H9 (cell line): ENCODE measurements around the gene GGCT. TPM values are rescaled to one million over a fixed set of nuclear protein-coding genes. Genes with fewer than 3 reads are reported as not detected.

Experiments used
- DNase-seq: peaks from one replicate; pipeline ENCODE4 v3.0.0-alpha.2; 2017
- H2AFZ ChIP-seq: one replicate; pipeline ENCODE4 v1.6.1; 2013; ENCODE audit warnings: mild to moderate bottlenecking, low read length, control low read depth, moderate library complexity
- H2AK5ac ChIP-seq: 2 replicates; pipeline ENCODE4 v1.6.1; 2013; ENCODE audit warnings: low read length, control low read depth, mixed read lengths; ENCODE audit not compliant: insufficient read length
- H2BK120ac ChIP-seq: one replicate; pipeline ENCODE4 v1.6.1; 2013; ENCODE audit warnings: low read depth, mild to moderate bottlenecking, low read length, control low read depth, inconsistent platforms; ENCODE audit not compliant: poor library complexity, severe bottlenecking
- H2BK12ac ChIP-seq: 2 replicates; pipeline ENCODE4 v1.6.1; 2013; ENCODE audit warnings: low read length, control low read depth, mixed read lengths, low read depth; ENCODE audit not compliant: insufficient read length
- H2BK15ac ChIP-seq: 2 replicates; pipeline ENCODE4 v1.6.1; 2013; ENCODE audit warnings: low read depth, low read length, control low read depth
- H2BK20ac ChIP-seq: one replicate; pipeline ENCODE4 v1.6.1; 2013; ENCODE audit warnings: low read depth, mild to moderate bottlenecking, low read length, control low read depth, inconsistent platforms; ENCODE audit not compliant: poor library complexity, severe bottlenecking
- H2BK5ac ChIP-seq: 2 replicates; pipeline ENCODE4 v1.6.1; 2013; ENCODE audit warnings: low read length, control low read depth, mixed read lengths; ENCODE audit not compliant: insufficient read length
- H3K14ac ChIP-seq: 2 replicates; pipeline ENCODE4 v1.6.1; 2013; ENCODE audit warnings: low read length, control low read depth; ENCODE audit not compliant: insufficient read depth
- H3K18ac ChIP-seq: 2 replicates; pipeline ENCODE4 v1.6.1; 2013; ENCODE audit warnings: low read depth, mild to moderate bottlenecking, mixed read lengths, low read length, control low read depth; ENCODE audit not compliant: insufficient read length
- H3K23ac ChIP-seq: 2 replicates; pipeline ENCODE4 v1.6.1; 2013; ENCODE audit warnings: low read length, control low read depth, mixed read lengths, low read depth; ENCODE audit not compliant: insufficient read length
- H3K23me2 ChIP-seq: 2 replicates; pipeline ENCODE4 v1.6.1; 2013; ENCODE audit warnings: low read depth, mild to moderate bottlenecking, mixed read lengths, low read length, control low read depth; ENCODE audit not compliant: insufficient read length, poor library complexity, severe bottlenecking
- H3K27ac ChIP-seq: 2 replicates; pipeline ENCODE4 v1.5.1; 2013; ENCODE audit warnings: low read length, control low read depth, mixed read lengths, low read depth; ENCODE audit not compliant: insufficient read length
- H3K27me3 ChIP-seq: 2 replicates; pipeline ENCODE4 v1.6.1; 2013; ENCODE audit warnings: low read length, control low read depth, inconsistent platforms; ENCODE audit not compliant: insufficient read depth
- H3K4ac ChIP-seq: 2 replicates; pipeline ENCODE4 v1.6.1; 2013; ENCODE audit warnings: low read depth, mild to moderate bottlenecking, control low read depth, inconsistent platforms, low read length, moderate library complexity
- H3K4me1 ChIP-seq: 2 replicates; pipeline ENCODE4 v1.6.1; 2013; ENCODE audit warnings: low read length, control low read depth, inconsistent platforms; ENCODE audit not compliant: insufficient read depth
- H3K4me2 ChIP-seq: 2 replicates; pipeline ENCODE4 v1.6.1; 2013; ENCODE audit warnings: low read length, control low read depth, mixed read lengths; ENCODE audit not compliant: insufficient read length, insufficient read depth
- H3K56ac ChIP-seq: 2 replicates; pipeline ENCODE4 v1.6.1; 2013; ENCODE audit warnings: low read depth, mild to moderate bottlenecking, mixed read lengths, low read length, control low read depth; ENCODE audit not compliant: insufficient read length
- H3K79me1 ChIP-seq: 2 replicates; pipeline ENCODE4 v1.6.1; 2013; ENCODE audit warnings: low read depth, mild to moderate bottlenecking, moderate library complexity, low read length, control low read depth, inconsistent platforms; ENCODE audit not compliant: insufficient read depth, poor library complexity, severe bottlenecking
- H3K79me2 ChIP-seq: 2 replicates; pipeline ENCODE4 v1.6.1; 2013; ENCODE audit warnings: low read length, control low read depth, inconsistent platforms; ENCODE audit not compliant: insufficient read depth
- H3K9ac ChIP-seq: 2 replicates; pipeline ENCODE4 v1.6.1; 2013; ENCODE audit warnings: low read length, control low read depth, mixed read lengths; ENCODE audit not compliant: insufficient read length; ENCODE audit errors: extremely low read depth
- H3K9me3 ChIP-seq: one replicate; pipeline ENCODE4 v1.6.1; 2013; ENCODE audit warnings: low read depth, low read length, inconsistent platforms; ENCODE audit not compliant: control insufficient read depth
- H3T11ph ChIP-seq: one replicate; pipeline ENCODE4 v1.6.1; 2013; ENCODE audit warnings: mild to moderate bottlenecking, low read length, control low read depth, inconsistent platforms
- H4K20me1 ChIP-seq: one replicate; pipeline ENCODE4 v1.6.1; 2013; ENCODE audit not compliant: control insufficient read depth, insufficient read length, insufficient read depth
- H4K5ac ChIP-seq: 2 replicates; pipeline ENCODE4 v1.6.1; 2013; ENCODE audit warnings: low read depth, mild to moderate bottlenecking, mixed read lengths, low read length, control low read depth; ENCODE audit not compliant: insufficient read length
- H4K8ac ChIP-seq: replicated peaks from 2 replicates; pipeline ENCODE4 v1.6.1; 2013; ENCODE audit warnings: low read length, control low read depth, mixed read lengths, low read depth; ENCODE audit not compliant: insufficient read length
- H4K91ac ChIP-seq: 2 replicates; pipeline ENCODE4 v1.6.1; 2013; ENCODE audit warnings: low read depth, mild to moderate bottlenecking, moderate library complexity, mixed read lengths, low read length, control low read depth; ENCODE audit not compliant: insufficient read length
- H3K27ac Mint-ChIP-seq, 3 experiments: 2 replicates in 2 of 3; 3 replicates in 1 of 3; pipeline ENCODE4 v1.8.0; 2020 to 2021; ENCODE audit warnings: mixed read lengths in 3 of 3, mild to moderate bottlenecking in 1 of 3, moderate library complexity in 1 of 3
- H3K27me3 Mint-ChIP-seq: 2 replicates; pipeline ENCODE4 v1.8.0; 2021; ENCODE audit warnings: low read depth, mild to moderate bottlenecking, moderate library complexity, mixed read lengths
- H3K36me3 Mint-ChIP-seq, 3 experiments: 2 replicates in 2 of 3; 3 replicates in 1 of 3; pipeline ENCODE4 v1.8.0; 2020 to 2021; ENCODE audit warnings: low read depth in 3 of 3, mixed read lengths in 3 of 3; ENCODE audit not compliant: insufficient read depth in 1 of 3
- H3K4me1 Mint-ChIP-seq, 2 experiments: 2 replicates each; pipeline ENCODE4 v1.8.0; 2020; ENCODE audit warnings: mixed read lengths in 2 of 2
- H3K4me3 Mint-ChIP-seq, 2 experiments: 2 replicates in 1 of 2; 3 replicates in 1 of 2; pipeline ENCODE4 v1.8.0; 2020 to 2021; ENCODE audit warnings: mild to moderate bottlenecking in 2 of 2, mixed read lengths in 2 of 2, moderate library complexity in 1 of 2
- H3K9me3 Mint-ChIP-seq, 2 experiments: 2 replicates in 1 of 2; 3 replicates in 1 of 2; pipeline ENCODE4 v1.8.0; 2020; ENCODE audit warnings: mild to moderate bottlenecking in 2 of 2, mixed read lengths in 2 of 2, moderate library complexity in 1 of 2
- CTCF ChIP-seq: fragments of 200-600 bp; sonication (generic); conservative IDR thresholded peaks from 3 replicates; pipeline ENCODE4 v1.8.0; 2021; ENCODE audit warnings: antibody characterized with exemption, mild to moderate bottlenecking
- WGBS: extraction: QIAGEN DNeasy Blood & Tissue Kit; methylation state at CpG from one replicate; pipeline ENCODE4 v1.1.7; 2013; ENCODE audit warnings: missing lambda C conversion rate, low lambda C conversion rate, mixed read lengths; ENCODE audit not compliant: insufficient read length; ENCODE audit errors: extremely low coverage; 5-methylcytosine and 5-hydroxymethylcytosine counted together
- total RNA-seq: library from RNA; stranded (reverse); gene quantifications from 2 replicates; pipeline ENCODE4 v1.2.1, GENCODE V29; 2021

GGCT gene
- total RNA-seq, 1 experiment from 2014 or later = 84.9 TPM

GRCh38 chr7:30524545-30524944, 19.9 kb upstream of the GGCT start:
- Histone ChIP-seq H2AK5ac (no peak overlapping the region), H3K4me2 (no peak overlapping the region), H4K20me1 (no peaks in the 10 kb centered on the region), H2BK20ac (no peak overlapping the region), H3K23me2 (no peaks in the 10 kb centered on the region), H3K14ac (no peak overlapping the region), H4K8ac (no peak overlapping the region), H3K4me1 (no peaks in the 10 kb centered on the region; the same call in 1 of the 2 replicates), H3K9me3 (no peaks in the 10 kb centered on the region), H3K18ac (no peak overlapping the region), H3K27ac (no peak overlapping the region), H3K56ac (no peak overlapping the region), H3K79me2 (no peaks in the 10 kb centered on the region), H4K91ac (no peak overlapping the region), H3K27me3 (no peaks in the 10 kb centered on the region), H2BK120ac (no peak overlapping the region), H3K79me1 (no peaks in the 10 kb centered on the region), H3K23ac (no peak overlapping the region), H3K4ac (no peak overlapping the region), H2BK5ac (no peak overlapping the region), H2BK15ac (no peak overlapping the region), H3K9ac (no peak overlapping the region), H2BK12ac (no peak overlapping the region), H4K5ac (no peak overlapping the region), H2AFZ (no peak overlapping the region), H3T11ph (no peak overlapping the region)
- H3K27me3 Mint-ChIP-seq = peaks cover 9% of the 10 kb centered on the region
- DNase-seq = no peak
- H3K9me3 Mint-ChIP-seq = no peaks in the 10 kb centered on the region
- WGBS = no CpG with 5 or more reads among the region's 2 CpGs
- H3K4me3 Mint-ChIP-seq = no peak overlapping the region
- no peak overlapping the region for H3K27ac Mint-ChIP-seq
- no peak for TF ChIP-seq CTCF
- peaks cover 10 to 14% of the 10 kb centered on the region in 2 experiments for H3K4me1 Mint-ChIP-seq
- no peaks in the 10 kb centered on the region for H3K36me3 Mint-ChIP-seq
